Caco-2 (cell line): ENCODE results near the gene FBRS. TPM values are rescaled to one million over a fixed set of nuclear protein-coding genes. Genes with fewer than 3 reads are reported as not detected.

Experiments
- BruUV-seq: library from RNA; stranded (reverse); fragments of 400-500 nt; replicated peaks from 2 replicates; lab custom pipeline; 2021; lab: Mats Ljungman, UMichigan
- CTCF ChIA-PET: fragments of 300-600 bp; sonication (Branson Sonifier 250); formaldehyde crosslinking; loops from one replicate; lab custom pipeline; 2022; ENCODE audit warnings: antibody characterized with exemption; lab: Charles Lee
- POLR2A ChIA-PET: fragments of 300-600 bp; sonication (Branson Sonifier 250); formaldehyde crosslinking; loops from one replicate; lab custom pipeline; 2022; ENCODE audit warnings: antibody characterized with exemption; lab: Charles Lee
- DNase-seq, 2 experiments: peaks; one replicate each; pipeline versions ENCODE4 v3.0.0 to v3.0.0-alpha.2; 2020 to 2022
- H3K27me3 ChIP-seq: replicated peaks from 2 replicates; pipeline ENCODE4 v1.6.0; 2011; ENCODE audit warnings: low read length; ENCODE audit not compliant: control insufficient read depth, insufficient read depth
- H3K36me3 ChIP-seq: 2 replicates; pipeline ENCODE4 v1.5.1; 2011; ENCODE audit warnings: low read length; ENCODE audit not compliant: control insufficient read depth, insufficient read depth
- H3K4me1 ChIP-seq: fragments of 250-450 bp; sonication (Bioruptor Pico); 2 replicates; pipeline ENCODE4 v1.5.1; 2020; ENCODE audit warnings: mild to moderate bottlenecking
- H3K4me3 ChIP-seq: 2 replicates; pipeline ENCODE4 v1.5.1; 2011; ENCODE audit warnings: low read depth, mild to moderate bottlenecking, control low read depth, low read length
- H3K9me3 ChIP-seq: fragments of 250-450 bp; sonication (Bioruptor Pico); 2 replicates; pipeline ENCODE4 v1.5.1; 2020; ENCODE audit warnings: mild to moderate bottlenecking, moderate library complexity
- H3K27ac Mint-ChIP-seq: one replicate; pipeline ENCODE4 v1.8.0; 2022; ENCODE audit warnings: mixed read lengths; ENCODE audit not compliant: unreplicated experiment
- H3K27me3 Mint-ChIP-seq: one replicate; pipeline ENCODE4 v1.8.0; 2022; ENCODE audit warnings: mixed read lengths; ENCODE audit not compliant: insufficient read depth, unreplicated experiment
- H3K36me3 Mint-ChIP-seq: one replicate; pipeline ENCODE4 v1.8.0; 2022; ENCODE audit warnings: mild to moderate bottlenecking, mixed read lengths; ENCODE audit not compliant: insufficient read depth, unreplicated experiment
- H3K4me1 Mint-ChIP-seq: one replicate; pipeline ENCODE4 v1.8.0; 2022; ENCODE audit warnings: low read depth, mixed read lengths; ENCODE audit not compliant: unreplicated experiment
- H3K4me3 Mint-ChIP-seq: one replicate; pipeline ENCODE4 v1.8.0; 2022; ENCODE audit warnings: mild to moderate bottlenecking, moderate library complexity, mixed read lengths; ENCODE audit not compliant: unreplicated experiment
- H3K9me3 Mint-ChIP-seq: one replicate; pipeline ENCODE4 v1.8.0; 2022; ENCODE audit warnings: mixed read lengths; ENCODE audit not compliant: unreplicated experiment
- intact Hi-C: fragments of 100-400 bp; cut with micrococcal nuclease; formaldehyde crosslinking; loops from one replicate; pipeline ENCODE4 v1.10.0; 2022; ENCODE audit not compliant: unreplicated experiment
- total RNA-seq: library from RNA; stranded (reverse); gene quantifications from 2 replicates; pipeline ENCODE4 v1.2.3, GENCODE V29; 2022
- TF ChIP-seq, protein P1 (sequence below), 2 experiments: fragments of 200-600 bp in 1 of 2; IDR thresholded peaks; 1 replicate in 1 of 2; 2 replicates in 1 of 2; pipeline versions ENCODE4 v1.5.1 to v1.8.0; 2011 to 2022; ENCODE audit warnings: antibody characterized with exemption in 1 of 2, control low read depth in 1 of 2, inconsistent platforms in 1 of 2, low read depth in 1 of 2, low read length in 1 of 2, mild to moderate bottlenecking in 1 of 2, moderate library complexity in 1 of 2; ENCODE audit not compliant: insufficient read depth in 1 of 2, severe bottlenecking in 1 of 2, unreplicated experiment in 1 of 2

FBRS gene
- total RNA-seq, 1 experiment from 2014 or later, result 46.1 TPM

DNA sequence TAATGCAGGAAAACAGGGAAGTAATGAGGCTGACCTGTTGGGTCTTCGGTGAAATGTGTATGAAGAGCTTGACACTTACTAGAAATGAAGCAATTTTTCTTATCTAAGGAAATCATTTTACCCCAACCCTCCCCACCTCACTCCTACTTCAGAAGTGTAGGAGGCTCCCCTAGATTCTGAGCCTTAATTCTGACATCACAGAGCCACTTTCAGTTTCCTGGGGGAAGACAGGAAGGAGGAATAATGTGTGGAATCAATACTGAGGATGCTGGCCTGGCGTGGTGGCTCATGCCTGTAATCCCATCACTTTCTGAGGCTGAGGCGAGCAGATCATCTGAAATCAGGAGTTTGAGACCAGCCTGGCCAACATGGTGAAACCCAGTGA is 20.3 kb downstream of the FBRS start:
- ChIA-PET POLR2A (no interaction called here), CTCF (no interaction called here)
- Histone ChIP-seq H3K4me1 (0 out of 2 replicates have a peak, but pooled peaks cover 3% of the 10 kb centered on the region), H3K9me3 (no peaks in the 10 kb centered on the region), H3K27me3 (no peaks in the 10 kb centered on the region), H3K4me3 (no peak overlapping the region), H3K36me3 (no peaks in the 10 kb centered on the region)
- Mint-ChIP-seq H3K27me3 (no peaks in the 10 kb centered on the region), H3K36me3 (no peaks in the 10 kb centered on the region), H3K4me1 (no peaks in the 10 kb centered on the region), H3K9me3 (no peaks in the 10 kb centered on the region), H3K27ac (no peak overlapping the region), H3K4me3 (no peak overlapping the region)
- no TSS peak for BruUV-seq
- TF ChIP-seq, protein P1, sequence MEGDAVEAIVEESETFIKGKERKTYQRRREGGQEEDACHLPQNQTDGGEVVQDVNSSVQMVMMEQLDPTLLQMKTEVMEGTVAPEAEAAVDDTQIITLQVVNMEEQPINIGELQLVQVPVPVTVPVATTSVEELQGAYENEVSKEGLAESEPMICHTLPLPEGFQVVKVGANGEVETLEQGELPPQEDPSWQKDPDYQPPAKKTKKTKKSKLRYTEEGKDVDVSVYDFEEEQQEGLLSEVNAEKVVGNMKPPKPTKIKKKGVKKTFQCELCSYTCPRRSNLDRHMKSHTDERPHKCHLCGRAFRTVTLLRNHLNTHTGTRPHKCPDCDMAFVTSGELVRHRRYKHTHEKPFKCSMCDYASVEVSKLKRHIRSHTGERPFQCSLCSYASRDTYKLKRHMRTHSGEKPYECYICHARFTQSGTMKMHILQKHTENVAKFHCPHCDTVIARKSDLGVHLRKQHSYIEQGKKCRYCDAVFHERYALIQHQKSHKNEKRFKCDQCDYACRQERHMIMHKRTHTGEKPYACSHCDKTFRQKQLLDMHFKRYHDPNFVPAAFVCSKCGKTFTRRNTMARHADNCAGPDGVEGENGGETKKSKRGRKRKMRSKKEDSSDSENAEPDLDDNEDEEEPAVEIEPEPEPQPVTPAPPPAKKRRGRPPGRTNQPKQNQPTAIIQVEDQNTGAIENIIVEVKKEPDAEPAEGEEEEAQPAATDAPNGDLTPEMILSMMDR (IDR thresholded peaks at IDR 0.05; ENCODE audit: insufficient read depth in 1 of 2, low read depth in 1 of 2, low read length in 1 of 2, severe bottlenecking in 1 of 2, unreplicated experiment in 1 of 2), result no peak
- intact Hi-C loops, result no loop called here
- no peak for DNase-seq

DNA sequence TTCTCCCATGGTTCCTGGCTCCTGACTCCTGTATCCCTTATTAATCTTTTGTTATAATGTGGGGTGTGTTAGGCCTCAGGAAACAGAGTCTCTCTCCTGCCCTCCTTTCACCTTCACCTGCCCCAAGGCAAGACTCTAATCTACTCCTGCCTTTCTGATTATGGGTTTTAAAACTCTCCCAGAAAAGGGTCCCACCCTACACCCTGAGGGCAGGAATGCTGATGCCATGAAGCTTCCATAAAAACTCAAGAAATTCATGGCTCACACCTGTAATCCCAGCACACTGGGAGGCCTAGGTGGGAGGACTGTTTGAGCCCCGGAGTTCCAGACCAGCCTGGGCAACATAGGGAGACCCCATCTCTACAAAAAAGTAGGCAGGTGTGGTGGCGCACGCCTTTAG is 22.1 kb downstream of the FBRS start:
- Histone ChIP-seq H3K27me3 (no peaks in the 10 kb centered on the region), H3K4me3 (no peak overlapping the region), H3K9me3 (no peaks in the 10 kb centered on the region), H3K36me3 (no peaks in the 10 kb centered on the region), H3K4me1 (0 out of 2 replicates have a peak, but pooled peaks cover 3% of the 10 kb centered on the region)
- Mint-ChIP-seq H3K4me3 (no peak overlapping the region), H3K27me3 (no peaks in the 10 kb centered on the region), H3K9me3 (no peaks in the 10 kb centered on the region), H3K27ac (no peak overlapping the region), H3K4me1 (no peaks in the 10 kb centered on the region), H3K36me3 (no peaks in the 10 kb centered on the region)
- DNase-seq, result no peak
- CTCF ChIA-PET, result no interaction called here
- TF ChIP-seq, protein P1 (IDR thresholded peaks at IDR 0.05; ENCODE audit: insufficient read depth in 1 of 2, low read depth in 1 of 2, low read length in 1 of 2, severe bottlenecking in 1 of 2, unreplicated experiment in 1 of 2), result no peak
- POLR2A ChIA-PET, result no interaction called here
- BruUV-seq, result no TSS peak
- intact Hi-C loops, result no loop called here

DNA sequence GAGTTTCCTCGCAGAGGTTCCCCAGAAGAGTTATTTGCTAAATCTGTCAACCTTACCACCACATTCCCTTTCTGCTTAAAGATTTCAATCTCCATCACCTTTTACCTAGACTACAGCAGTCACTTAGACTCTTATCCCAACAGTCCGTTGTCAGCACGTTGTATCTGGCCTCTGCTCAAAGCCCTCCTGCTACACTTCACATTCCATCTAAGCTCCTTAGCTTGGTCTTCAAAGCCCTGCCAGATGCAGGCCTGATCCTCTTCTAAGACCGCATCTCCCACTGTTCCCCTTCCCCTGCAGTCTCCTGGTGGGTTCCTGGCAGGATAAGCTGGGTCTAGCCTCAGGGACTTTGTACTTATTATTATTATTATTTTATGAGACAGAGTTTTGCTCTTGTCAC is 30.5 kb downstream of the FBRS start:
- CTCF ChIA-PET, result no interaction called here
- Mint-ChIP-seq H3K9me3 (no peaks in the 10 kb centered on the region), H3K4me1 (no peaks in the 10 kb centered on the region), H3K27me3 (no peaks in the 10 kb centered on the region), H3K27ac (no peak overlapping the region), H3K36me3 (no peaks in the 10 kb centered on the region), H3K4me3 (no peak overlapping the region)
- no TSS peak for BruUV-seq
- POLR2A ChIA-PET, result no interaction called here
- no peaks in the 10 kb centered on the region for H3K36me3 ChIP-seq
- intact Hi-C loops, result no loop called here
- no peaks in the 10 kb centered on the region for H3K9me3 ChIP-seq
- no peak for DNase-seq
- H3K4me3 ChIP-seq, result no peak overlapping the region
- TF ChIP-seq, protein P1 (IDR thresholded peaks at IDR 0.05; ENCODE audit: insufficient read depth in 1 of 2, low read depth in 1 of 2, low read length in 1 of 2, severe bottlenecking in 1 of 2, unreplicated experiment in 1 of 2), result no peak
- no peaks in the 10 kb centered on the region for H3K27me3 ChIP-seq
- H3K4me1 ChIP-seq, result no peaks in the 10 kb centered on the region
